HEK293 (cell line): ENCODE results near the gene AGXT.
"Not testable (repeated sequence)": the region's sequence is repeated elsewhere in the genome, so short reads cannot be mapped to it uniquely, and the experiment has no call there.

Experiments
- CTCF ChIA-PET: fragments of 350-600 bp; formaldehyde crosslinking; extraction: SDS; loops from one replicate; lab custom pipeline; 2021; ENCODE audit warnings: antibody characterized with exemption; lab: Yijun Ruan, JAX
- POLR2A ChIA-PET: fragments of 300-600 bp; formaldehyde crosslinking; extraction: SDS; loops from one replicate; lab custom pipeline; 2020; ENCODE audit warnings: antibody characterized with exemption, inconsistent platforms; lab: Yijun Ruan, JAX
- H3K27ac ChIP-seq: fragments of 200-500 bp; sonication (Bioruptor generic); 2 replicates; pipeline ENCODE4 v1.5.1; 2014; ENCODE audit warnings: low read depth, low read length, control low read depth, inconsistent platforms; ENCODE audit errors: extremely low read depth
- H3K36me3 ChIP-seq, 2 experiments: fragments of 200-500 bp in 1 of 2; sonication (Bioruptor generic) in 1 of 2; 1 replicate in 1 of 2; 2 replicates in 1 of 2; pipeline ENCODE4 v1.5.1; 2014 to 2017; ENCODE audit warnings: inconsistent platforms in 2 of 2, low read length in 2 of 2; ENCODE audit not compliant: control insufficient read depth in 2 of 2, insufficient read depth in 1 of 2
- H3K4me1 ChIP-seq: fragments of 200-500 bp; sonication (Bioruptor generic); 2 replicates; pipeline ENCODE4 v1.5.1; 2014; ENCODE audit warnings: mild to moderate bottlenecking, low read length, inconsistent platforms; ENCODE audit not compliant: control insufficient read depth, insufficient read depth
- H3K4me3 ChIP-seq: 2 replicates; pipeline ENCODE4 v1.5.1; 2011; ENCODE audit warnings: low read depth, mild to moderate bottlenecking, control low read depth, low read length, moderate library complexity
- H3K9me3 ChIP-seq: fragments of 200-500 bp; sonication (Bioruptor generic); 2 replicates; pipeline ENCODE4 v1.5.1; 2014; ENCODE audit warnings: low read depth, low read length, inconsistent platforms; ENCODE audit not compliant: control insufficient read depth, insufficient read depth
- GLI4 ChIP-seq: fragments of 450-650 bp; formaldehyde crosslinking; IDR thresholded peaks from 2 replicates; pipeline ENCODE4 v1.5.1; 2016; ENCODE audit warnings: missing biosample characterization, missing genetic modification characterization
- GLIS1 ChIP-seq: fragments of 450-650 bp; formaldehyde crosslinking; IDR thresholded peaks from 2 replicates; pipeline ENCODE4 v1.5.1; 2016; ENCODE audit warnings: missing biosample characterization, missing genetic modification characterization
- REPIN1 ChIP-seq: fragments of 450-650 bp; formaldehyde crosslinking; IDR thresholded peaks from 2 replicates; pipeline ENCODE4 v1.5.1; 2017; ENCODE audit warnings: missing biosample characterization, missing genetic modification characterization, low read depth
- ZIC2 ChIP-seq: fragments of 450-650 bp; formaldehyde crosslinking; IDR thresholded peaks from 2 replicates; pipeline ENCODE4 v1.5.1; 2016; ENCODE audit warnings: missing biosample characterization, missing genetic modification characterization
- ZNF202 ChIP-seq: fragments of 450-650 bp; formaldehyde crosslinking; IDR thresholded peaks from 2 replicates; pipeline ENCODE4 v1.5.1; 2016; ENCODE audit warnings: missing biosample characterization, missing genetic modification characterization, borderline replicate concordance
- ZNF433 ChIP-seq: fragments of 450-650 bp; formaldehyde crosslinking; IDR thresholded peaks from 2 replicates; pipeline ENCODE4 v1.5.1; 2016; ENCODE audit warnings: missing biosample characterization, missing genetic modification characterization, low read depth
- ZNF654 ChIP-seq: fragments of 450-650 bp; formaldehyde crosslinking; IDR thresholded peaks from 2 replicates; pipeline ENCODE4 v1.5.1; 2016; ENCODE audit warnings: low read depth, missing biosample characterization, missing genetic modification characterization
- ZNF747 ChIP-seq: fragments of 450-650 bp; formaldehyde crosslinking; IDR thresholded peaks from 2 replicates; pipeline ENCODE4 v1.5.1; 2016; ENCODE audit warnings: missing biosample characterization, missing genetic modification characterization
- TF ChIP-seq, protein P1 (sequence below): fragments of 450-650 bp; formaldehyde crosslinking; IDR thresholded peaks from 2 replicates; pipeline ENCODE4 v1.5.1; 2016; ENCODE audit warnings: missing biosample characterization, missing genetic modification characterization
- TF ChIP-seq, protein P2 (sequence below): fragments of 450-650 bp; formaldehyde crosslinking; IDR thresholded peaks from 2 replicates; pipeline ENCODE4 v1.5.1; 2016; ENCODE audit warnings: missing biosample characterization, missing genetic modification characterization

The AGXT gene

DNA sequence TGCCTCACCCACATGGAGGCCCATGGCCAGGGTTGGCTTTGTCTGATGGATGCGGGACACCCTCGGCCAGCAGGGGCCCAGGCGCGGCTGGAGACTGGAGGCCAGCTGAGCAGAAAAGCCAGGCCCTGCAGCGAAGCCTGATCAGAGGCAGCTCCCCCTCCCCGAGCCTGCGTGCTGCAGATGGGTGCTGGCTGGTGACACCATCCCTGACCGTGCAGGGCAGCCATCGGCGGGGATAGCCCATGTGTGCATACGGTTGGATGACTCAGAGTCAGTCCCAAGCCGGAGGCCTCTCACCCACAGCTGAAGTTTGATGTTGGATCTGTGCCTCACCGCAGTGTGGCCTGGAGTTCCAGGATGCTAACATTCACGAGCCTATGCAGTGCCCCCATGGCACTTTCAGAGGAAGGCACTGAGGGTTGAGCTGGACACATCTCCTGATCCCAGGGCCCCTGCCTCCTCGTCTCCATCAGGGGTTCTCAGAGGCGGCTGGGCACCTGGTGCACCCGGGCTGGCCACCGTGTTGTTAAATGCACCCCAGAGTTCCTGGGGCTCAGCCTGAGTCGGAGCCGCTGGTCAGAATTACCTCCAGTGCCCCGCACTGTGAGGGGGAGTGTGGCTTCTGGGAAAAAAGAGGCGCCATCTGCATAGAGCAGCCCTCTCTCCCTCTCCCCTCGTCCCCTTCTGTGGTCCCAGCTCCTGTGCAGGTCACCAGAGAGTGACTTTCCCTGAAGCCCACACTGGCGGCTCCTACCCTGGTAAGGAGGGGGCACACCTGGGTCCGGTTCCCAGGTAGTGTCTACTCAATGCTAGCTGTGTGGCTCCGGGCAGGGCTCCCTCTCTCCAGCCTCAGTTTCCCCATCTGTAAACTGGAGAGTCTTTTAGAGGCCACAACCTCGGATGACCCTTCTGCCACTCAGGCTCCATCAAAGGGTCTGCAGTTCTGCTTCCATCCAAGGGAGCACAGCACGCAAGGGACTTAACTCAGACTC, 29.2 kb upstream of the AGXT start:
- no peak for TF ChIP-seq REPIN1 (tag by site-specific recombination)
- TF ChIP-seq ZNF747, result no peak
- Histone ChIP-seq H3K27ac (no peak overlapping the region), H3K9me3 (no peaks in the 10 kb centered on the region), H3K4me3 (no peak overlapping the region), H3K36me3 (no peaks in the 10 kb centered on the region), H3K4me1 (no peaks in the 10 kb centered on the region)
- ChIA-PET CTCF (interaction anchor here (0.5 to 2.6 kb wide), 23 partner anchors 10 to 1157 kb away, joined by 3 to 14 read pairs (median 4); no protein-coding TSS in a partner anchor), POLR2A (interaction anchor here (1.4 kb wide), 1 partner anchor 97 kb away, joined by 3 read pairs; no protein-coding TSS in a partner anchor)

DNA sequence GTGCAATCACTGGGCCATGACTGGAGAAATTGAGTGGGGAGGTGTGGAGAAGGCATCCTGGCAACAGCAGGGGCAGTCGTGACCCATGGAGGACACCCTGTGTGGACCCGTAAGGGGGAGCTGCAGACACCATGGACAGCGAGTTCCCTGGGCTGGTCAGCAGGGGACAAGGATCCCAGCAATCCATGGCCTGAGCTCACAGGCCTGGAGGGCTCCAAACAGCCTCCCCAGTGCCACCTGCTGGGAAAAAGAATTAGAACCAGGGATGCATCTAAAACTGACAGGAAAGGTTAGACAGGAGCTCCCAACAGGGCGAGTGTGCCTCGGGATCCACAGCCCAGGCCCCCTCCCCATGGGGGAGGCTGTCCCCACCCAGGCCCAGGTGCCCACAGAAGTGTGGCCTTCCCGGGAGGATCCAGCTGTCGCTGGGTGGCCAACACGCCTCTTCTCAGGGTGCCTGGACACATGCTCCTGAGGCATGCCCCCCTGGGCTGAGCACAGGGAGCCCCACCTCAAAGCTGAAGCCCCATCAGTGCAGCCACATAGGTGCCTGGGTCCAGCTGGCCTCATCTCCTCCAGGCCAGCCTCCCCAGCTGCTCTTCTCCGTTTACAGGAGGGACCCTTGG, 28.1 kb upstream of the AGXT start:
- TF ChIP-seq ZNF654 (tag by site-specific recombination) (peak; percentile 52), ZNF433 (tag by site-specific recombination) (no peak), ZIC2 (tag by site-specific recombination) (peak; percentile 81), GLIS1 (tag by site-specific recombination) (peak; percentile 29; the same call in 1 of the 2 replicates), ZNF202 (no peak), GLI4 (tag by site-specific recombination) (no peak)
- TF ChIP-seq, protein P1, sequence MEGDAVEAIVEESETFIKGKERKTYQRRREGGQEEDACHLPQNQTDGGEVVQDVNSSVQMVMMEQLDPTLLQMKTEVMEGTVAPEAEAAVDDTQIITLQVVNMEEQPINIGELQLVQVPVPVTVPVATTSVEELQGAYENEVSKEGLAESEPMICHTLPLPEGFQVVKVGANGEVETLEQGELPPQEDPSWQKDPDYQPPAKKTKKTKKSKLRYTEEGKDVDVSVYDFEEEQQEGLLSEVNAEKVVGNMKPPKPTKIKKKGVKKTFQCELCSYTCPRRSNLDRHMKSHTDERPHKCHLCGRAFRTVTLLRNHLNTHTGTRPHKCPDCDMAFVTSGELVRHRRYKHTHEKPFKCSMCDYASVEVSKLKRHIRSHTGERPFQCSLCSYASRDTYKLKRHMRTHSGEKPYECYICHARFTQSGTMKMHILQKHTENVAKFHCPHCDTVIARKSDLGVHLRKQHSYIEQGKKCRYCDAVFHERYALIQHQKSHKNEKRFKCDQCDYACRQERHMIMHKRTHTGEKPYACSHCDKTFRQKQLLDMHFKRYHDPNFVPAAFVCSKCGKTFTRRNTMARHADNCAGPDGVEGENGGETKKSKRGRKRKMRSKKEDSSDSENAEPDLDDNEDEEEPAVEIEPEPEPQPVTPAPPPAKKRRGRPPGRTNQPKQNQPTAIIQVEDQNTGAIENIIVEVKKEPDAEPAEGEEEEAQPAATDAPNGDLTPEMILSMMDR (tag by site-specific recombination), result peak; percentile 84
- TF ChIP-seq, protein P2, sequence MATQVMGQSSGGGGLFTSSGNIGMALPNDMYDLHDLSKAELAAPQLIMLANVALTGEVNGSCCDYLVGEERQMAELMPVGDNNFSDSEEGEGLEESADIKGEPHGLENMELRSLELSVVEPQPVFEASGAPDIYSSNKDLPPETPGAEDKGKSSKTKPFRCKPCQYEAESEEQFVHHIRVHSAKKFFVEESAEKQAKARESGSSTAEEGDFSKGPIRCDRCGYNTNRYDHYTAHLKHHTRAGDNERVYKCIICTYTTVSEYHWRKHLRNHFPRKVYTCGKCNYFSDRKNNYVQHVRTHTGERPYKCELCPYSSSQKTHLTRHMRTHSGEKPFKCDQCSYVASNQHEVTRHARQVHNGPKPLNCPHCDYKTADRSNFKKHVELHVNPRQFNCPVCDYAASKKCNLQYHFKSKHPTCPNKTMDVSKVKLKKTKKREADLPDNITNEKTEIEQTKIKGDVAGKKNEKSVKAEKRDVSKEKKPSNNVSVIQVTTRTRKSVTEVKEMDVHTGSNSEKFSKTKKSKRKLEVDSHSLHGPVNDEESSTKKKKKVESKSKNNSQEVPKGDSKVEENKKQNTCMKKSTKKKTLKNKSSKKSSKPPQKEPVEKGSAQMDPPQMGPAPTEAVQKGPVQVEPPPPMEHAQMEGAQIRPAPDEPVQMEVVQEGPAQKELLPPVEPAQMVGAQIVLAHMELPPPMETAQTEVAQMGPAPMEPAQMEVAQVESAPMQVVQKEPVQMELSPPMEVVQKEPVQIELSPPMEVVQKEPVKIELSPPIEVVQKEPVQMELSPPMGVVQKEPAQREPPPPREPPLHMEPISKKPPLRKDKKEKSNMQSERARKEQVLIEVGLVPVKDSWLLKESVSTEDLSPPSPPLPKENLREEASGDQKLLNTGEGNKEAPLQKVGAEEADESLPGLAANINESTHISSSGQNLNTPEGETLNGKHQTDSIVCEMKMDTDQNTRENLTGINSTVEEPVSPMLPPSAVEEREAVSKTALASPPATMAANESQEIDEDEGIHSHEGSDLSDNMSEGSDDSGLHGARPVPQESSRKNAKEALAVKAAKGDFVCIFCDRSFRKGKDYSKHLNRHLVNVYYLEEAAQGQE (tag by site-specific recombination), result peak; percentile 93
- no peak overlapping the region for H3K27ac ChIP-seq
- ChIA-PET POLR2A (interaction anchor here (1.4 kb wide), 1 partner anchor 98 kb away, joined by 3 read pairs; no protein-coding TSS in a partner anchor), CTCF (interaction anchor here (0.6 to 2.6 kb wide), 35 partner anchors 9 to 1156 kb away, joined by 3 to 14 read pairs (median 4); no protein-coding TSS in a partner anchor)
- no peak overlapping the region for H3K4me3 ChIP-seq
- no peaks in the 10 kb centered on the region for H3K36me3 ChIP-seq
- H3K4me1 ChIP-seq, result no peaks in the 10 kb centered on the region
- H3K9me3 ChIP-seq, result no peaks in the 10 kb centered on the region

DNA sequence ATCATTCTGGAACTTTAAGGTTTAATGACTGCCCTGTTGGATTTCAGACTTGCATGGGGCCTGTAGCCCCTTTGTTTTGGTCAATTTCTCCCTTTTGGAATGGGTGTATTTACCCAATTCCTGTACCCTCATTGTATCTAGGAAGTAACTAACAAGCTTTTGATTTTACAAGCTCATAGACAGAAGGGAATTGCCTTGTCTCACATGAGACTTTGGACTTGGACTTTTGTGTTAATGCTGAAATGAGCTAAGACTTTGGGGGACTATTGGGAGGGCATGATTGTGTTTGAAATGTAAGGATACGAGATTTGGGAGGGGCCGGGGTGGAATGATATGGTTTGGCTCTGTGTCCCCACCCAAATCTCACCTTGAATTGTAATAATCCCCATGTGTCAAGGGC, 22.3 kb upstream of the AGXT start:
- CTCF ChIA-PET, H3K9me3 ChIP-seq, H3K4me3 ChIP-seq, H3K36me3 ChIP-seq, H3K27ac ChIP-seq, H3K4me1 ChIP-seq, POLR2A ChIA-PET: not testable (repeated sequence)
